Fibroblast of mammary gland (primary cell): ENCODE measurements around the gene WIZ.
A peak's percentile ranks its signal among the peaks of the same experiment; 100 is the strongest.

Experiments used
- DNase-seq: peaks from one replicate; pipeline ENCODE4 v3.0.0-alpha.2; 2010; ENCODE audit warnings: low read depth
- H3K4me3 ChIP-seq: 2 replicates; pipeline ENCODE4 v1.5.1; 2011; ENCODE audit warnings: low read depth, mild to moderate bottlenecking, low read length, moderate library complexity; ENCODE audit not compliant: control insufficient read depth
- CTCF ChIP-seq: conservative IDR thresholded peaks from 2 replicates; pipeline ENCODE4 v1.5.1; 2011; ENCODE audit warnings: low read depth, low read length, inconsistent platforms; ENCODE audit not compliant: control insufficient read depth, insufficient read depth

The WIZ gene

GRCh38 chr19:15432018-15432494 is 17.7 kb downstream of the WIZ start:
- no peak for DNase-seq
- H3K4me3 ChIP-seq = peak overlapping the region; percentile 81

GRCh38 chr19:15431396-15432017 is 18.2 kb downstream of the WIZ start:
- no peak for TF ChIP-seq CTCF
- H3K4me3 ChIP-seq = peak overlapping the region; percentile 81
- DNase-seq = no peak

More at GRCh38 chr19:15432018-15432494, 17.7 kb downstream of the WIZ start:
- no peak for TF ChIP-seq CTCF

GRCh38 chr19:15430526-15431120 is 19.1 kb downstream of the WIZ start:
- H3K4me3 ChIP-seq = no peak overlapping the region
- no peak for DNase-seq
- TF ChIP-seq CTCF = no peak

- no peak for TF ChIP-seq CTCF
- H3K4me3 ChIP-seq = no peak overlapping the region
- DNase-seq = no peak
These were observed 19.8 kb downstream of the WIZ start for GRCh38 chr19:15429825-15430467.

- H3K4me3 ChIP-seq = no peak overlapping the region
- TF ChIP-seq CTCF = no peak
- DNase-seq = no peak
These were observed 20.6 kb downstream of the WIZ start for GRCh38 chr19:15428956-15429824.

- no peak for TF ChIP-seq CTCF
- no peak overlapping the region for H3K4me3 ChIP-seq
- DNase-seq = no peak
These were observed 21.7 kb downstream of the WIZ start for GRCh38 chr19:15427991-15428471.
